Neuron (in vitro differentiated cells): ENCODE measurements around the gene MYMX.
A peak's percentile ranks its signal among the peaks of the same experiment; 100 is the strongest.

ENCODE experiments used
- H2AFZ ChIP-seq: one replicate; pipeline ENCODE4 v1.6.1; 2013; ENCODE audit warnings: low read depth, mild to moderate bottlenecking, inconsistent platforms, low read length, moderate library complexity
- H3K27me3 ChIP-seq: one replicate; pipeline ENCODE4 v1.6.1; 2013; ENCODE audit warnings: low read length; ENCODE audit not compliant: insufficient read depth
- H3K36me3 ChIP-seq: one replicate; pipeline ENCODE4 v1.6.1; 2013; ENCODE audit warnings: low read length; ENCODE audit not compliant: insufficient read depth
- H3K4me1 ChIP-seq: one replicate; pipeline ENCODE4 v1.6.1; 2013; ENCODE audit warnings: low read length; ENCODE audit not compliant: insufficient read depth
- H3K4me3 ChIP-seq: 2 replicates; pipeline ENCODE4 v1.5.1; 2013; ENCODE audit warnings: mild to moderate bottlenecking, low read length, moderate library complexity
- H3K9me3 ChIP-seq: one replicate; pipeline ENCODE4 v1.6.1; 2013; ENCODE audit warnings: low read length

The MYMX gene

DNA sequence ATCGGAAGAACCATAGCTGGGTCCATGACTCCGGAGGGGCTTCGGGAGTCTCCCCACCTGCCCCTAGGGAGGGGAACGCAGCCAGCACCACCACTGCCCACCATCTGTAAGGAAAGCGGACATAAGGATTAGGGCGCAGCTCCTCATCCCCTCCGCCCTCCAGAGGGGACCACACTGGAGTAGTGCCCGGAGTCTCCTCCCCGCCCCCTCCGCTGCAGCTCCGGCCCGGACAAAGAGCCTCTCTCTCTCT lies 40.0 kb downstream of the MYMX start:
- peaks cover 24% of the 10 kb centered on the region for H3K4me1 ChIP-seq
- H3K4me3 ChIP-seq, result peak overlapping the region; percentile 96
- H2AFZ ChIP-seq, result peak overlapping the region; percentile 55
- H3K9me3 ChIP-seq, result no peaks in the 10 kb centered on the region
- H3K27me3 ChIP-seq, result no peaks in the 10 kb centered on the region
- H3K36me3 ChIP-seq, result peaks cover 60% of the 10 kb centered on the region

DNA sequence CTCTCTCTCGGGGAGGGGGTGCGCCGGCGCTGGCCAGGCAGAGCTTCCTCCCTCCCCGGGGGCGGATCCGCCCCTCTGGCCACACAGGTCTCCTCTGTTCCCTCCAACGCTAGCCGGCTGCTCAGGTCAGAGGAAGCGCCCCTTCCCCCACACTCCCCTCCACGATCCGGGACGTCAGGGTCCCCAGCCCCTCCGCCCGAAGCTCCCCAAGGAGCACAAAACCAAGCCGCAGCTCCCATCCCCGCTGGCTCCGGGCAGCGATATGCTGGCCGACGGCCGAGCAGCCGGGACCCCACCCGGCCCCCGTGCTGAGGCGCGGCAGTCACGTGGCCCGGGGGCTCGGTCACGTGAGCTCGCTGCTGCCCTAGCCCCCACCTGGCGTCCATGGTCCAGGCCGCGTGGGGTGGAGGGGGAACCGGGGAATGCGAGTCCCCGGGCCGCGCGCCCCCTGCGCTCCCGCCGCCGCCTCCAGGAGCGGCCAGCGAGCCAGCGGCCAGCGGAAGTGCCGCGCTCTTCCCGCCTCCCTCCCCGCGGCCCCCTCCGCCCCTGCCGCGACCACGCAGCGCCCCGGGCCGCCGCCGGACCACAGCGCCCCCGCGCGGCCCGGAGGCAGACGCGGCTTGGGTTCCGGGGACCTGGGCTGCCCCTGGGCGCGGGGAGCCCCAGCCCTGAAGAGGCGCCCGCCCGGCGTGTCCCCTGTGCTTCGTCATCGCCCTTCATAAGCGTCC lies 40.5 kb downstream of the MYMX start, which contains the start of gene SLC35B2:
SLC35B2 (minus strand) TSS at position 504 of the 728 bp plus-strand sequence; CDS start at position 386, 118 bp downstream.
- H3K36me3 ChIP-seq, result peaks cover 55% of the 10 kb centered on the region
- H2AFZ ChIP-seq, result peak within 1 kb of the TSS; percentile 55

GRCh38 chr6:44257753-44258324 lies 41.1 kb downstream of the MYMX start:
- Histone ChIP-seq H3K27me3 (no peaks in the 10 kb centered on the region), H2AFZ (no peak overlapping the region), H3K4me1 (peaks cover 30% of the 10 kb centered on the region), H3K4me3 (peak overlapping the region; percentile 96), H3K9me3 (no peaks in the 10 kb centered on the region), H3K36me3 (peaks cover 49% of the 10 kb centered on the region)

More for the DNA sequence above, 40.5 kb downstream of the MYMX start, which contains the start of gene SLC35B2:
- no peaks in the 10 kb centered on the region for H3K27me3 ChIP-seq
- H3K9me3 ChIP-seq, result no peaks in the 10 kb centered on the region
- peak within 1 kb of the TSS; percentile 96 for H3K4me3 ChIP-seq
- H3K4me1 ChIP-seq, result peaks cover 26% of the 10 kb centered on the region

DNA sequence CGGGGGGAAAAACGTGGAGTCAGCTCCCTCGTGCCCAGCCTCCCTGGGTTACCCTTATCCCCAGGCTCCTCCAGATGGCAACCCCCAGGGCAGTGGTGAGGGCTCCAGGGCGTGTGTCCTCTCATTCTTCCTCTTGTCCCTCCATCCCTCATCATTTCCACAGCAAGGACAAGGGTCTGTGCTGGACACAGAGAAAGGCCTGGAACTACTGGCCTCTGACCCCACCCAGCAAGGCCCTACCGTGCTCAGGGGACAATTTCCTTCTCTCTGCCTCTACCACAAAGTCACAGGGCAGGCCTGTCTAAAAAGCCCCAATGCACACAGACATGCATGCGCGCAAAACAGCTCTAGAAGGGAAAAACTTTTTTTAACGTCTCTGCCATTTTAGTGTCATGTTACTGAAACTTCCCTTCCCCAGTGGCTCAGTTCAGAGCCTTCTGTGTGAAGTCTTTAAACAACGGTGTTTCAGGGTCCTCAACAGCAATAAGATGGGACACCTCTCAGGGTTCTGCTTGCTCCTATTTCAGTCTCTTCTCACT lies 41.7 kb downstream of the MYMX start:
- H2AFZ ChIP-seq, result no peak overlapping the region
- H3K4me3 ChIP-seq, result no peak overlapping the region
- H3K9me3 ChIP-seq, result no peaks in the 10 kb centered on the region
- H3K36me3 ChIP-seq, result peaks cover 44% of the 10 kb centered on the region
- no peaks in the 10 kb centered on the region for H3K27me3 ChIP-seq
- H3K4me1 ChIP-seq, result peaks cover 36% of the 10 kb centered on the region

GRCh38 chr6:44258921-44259320 lies 42.2 kb downstream of the MYMX start:
- H3K4me1 ChIP-seq, result peaks cover 41% of the 10 kb centered on the region
- no peak overlapping the region for H2AFZ ChIP-seq
- H3K36me3 ChIP-seq, result peaks cover 39% of the 10 kb centered on the region
- no peaks in the 10 kb centered on the region for H3K9me3 ChIP-seq
- no peak overlapping the region for H3K4me3 ChIP-seq
- no peaks in the 10 kb centered on the region for H3K27me3 ChIP-seq

GRCh38 chr6:44260011-44260410 lies 43.3 kb downstream of the MYMX start:
- Histone ChIP-seq H2AFZ (no peak overlapping the region), H3K4me1 (peaks cover 46% of the 10 kb centered on the region), H3K4me3 (no peak overlapping the region), H3K27me3 (no peaks in the 10 kb centered on the region), H3K36me3 (peaks cover 28% of the 10 kb centered on the region), H3K9me3 (no peaks in the 10 kb centered on the region)

DNA sequence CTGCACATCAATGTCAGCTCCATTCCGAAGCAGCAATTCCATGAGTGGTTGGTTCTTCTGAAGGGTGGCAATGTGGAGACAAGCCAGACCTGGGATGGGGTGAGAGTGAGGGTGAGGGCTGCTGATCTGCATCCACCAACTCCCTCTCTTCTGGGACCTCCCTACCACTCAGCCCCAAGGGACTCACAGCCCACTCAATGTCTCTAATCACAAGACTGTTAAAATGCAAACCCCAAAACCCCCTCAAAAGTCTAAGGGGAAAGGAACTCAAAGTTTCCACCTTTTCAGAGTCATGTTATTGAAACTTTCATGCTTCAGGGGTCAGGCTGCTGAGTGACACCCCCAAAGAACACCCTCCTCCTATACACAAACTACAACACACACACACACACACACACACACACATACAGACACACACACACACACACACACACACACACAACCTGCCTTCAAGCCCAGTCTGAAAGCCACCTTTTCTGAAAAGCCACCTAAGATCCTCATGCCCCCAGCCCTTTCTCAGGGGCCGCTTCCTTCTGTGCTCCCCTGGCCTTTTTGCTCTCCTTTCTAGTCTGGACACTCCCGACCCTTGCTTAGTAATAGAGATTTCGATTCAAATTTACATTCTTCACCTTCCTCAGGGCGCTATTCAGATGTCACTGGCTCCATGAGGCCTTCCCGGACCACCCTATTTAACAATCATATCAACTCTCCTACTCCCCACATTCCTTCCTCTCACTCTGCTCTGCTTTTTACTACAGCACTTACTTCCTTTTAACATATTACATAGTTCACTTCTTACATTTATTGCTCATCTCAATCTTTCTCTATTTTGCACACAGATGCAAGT lies 43.9 kb downstream of the MYMX start:
- Histone ChIP-seq H3K9me3 (no peaks in the 10 kb centered on the region), H3K36me3 (peaks cover 22% of the 10 kb centered on the region), H2AFZ (no peak overlapping the region), H3K27me3 (no peaks in the 10 kb centered on the region), H3K4me1 (peaks cover 42% of the 10 kb centered on the region), H3K4me3 (no peak overlapping the region)

GRCh38 chr6:44261581-44261980 lies 44.9 kb downstream of the MYMX start:
- H3K9me3 ChIP-seq, result no peaks in the 10 kb centered on the region
- no peak overlapping the region for H2AFZ ChIP-seq
- H3K27me3 ChIP-seq, result no peaks in the 10 kb centered on the region
- H3K4me1 ChIP-seq, result peaks cover 33% of the 10 kb centered on the region
- H3K36me3 ChIP-seq, result peaks cover 18% of the 10 kb centered on the region
- H3K4me3 ChIP-seq, result no peak overlapping the region

GRCh38 chr6:44262467-44263353 lies 46.0 kb downstream of the MYMX start:
- H3K36me3 ChIP-seq, result peaks cover 18% of the 10 kb centered on the region
- peaks cover 40% of the 10 kb centered on the region for H3K4me1 ChIP-seq
- H3K4me3 ChIP-seq, result no peak overlapping the region
- H3K9me3 ChIP-seq, result no peaks in the 10 kb centered on the region
- no peak overlapping the region for H2AFZ ChIP-seq
- no peaks in the 10 kb centered on the region for H3K27me3 ChIP-seq

- Histone ChIP-seq H2AFZ (no peak overlapping the region), H3K4me1 (peaks cover 43% of the 10 kb centered on the region), H3K9me3 (no peaks in the 10 kb centered on the region), H3K4me3 (peak overlapping the region; percentile 78), H3K36me3 (peaks cover 16% of the 10 kb centered on the region), H3K27me3 (no peaks in the 10 kb centered on the region)
Observed at GRCh38 chr6:44263354-44264100, 46.8 kb downstream of the MYMX start.

DNA sequence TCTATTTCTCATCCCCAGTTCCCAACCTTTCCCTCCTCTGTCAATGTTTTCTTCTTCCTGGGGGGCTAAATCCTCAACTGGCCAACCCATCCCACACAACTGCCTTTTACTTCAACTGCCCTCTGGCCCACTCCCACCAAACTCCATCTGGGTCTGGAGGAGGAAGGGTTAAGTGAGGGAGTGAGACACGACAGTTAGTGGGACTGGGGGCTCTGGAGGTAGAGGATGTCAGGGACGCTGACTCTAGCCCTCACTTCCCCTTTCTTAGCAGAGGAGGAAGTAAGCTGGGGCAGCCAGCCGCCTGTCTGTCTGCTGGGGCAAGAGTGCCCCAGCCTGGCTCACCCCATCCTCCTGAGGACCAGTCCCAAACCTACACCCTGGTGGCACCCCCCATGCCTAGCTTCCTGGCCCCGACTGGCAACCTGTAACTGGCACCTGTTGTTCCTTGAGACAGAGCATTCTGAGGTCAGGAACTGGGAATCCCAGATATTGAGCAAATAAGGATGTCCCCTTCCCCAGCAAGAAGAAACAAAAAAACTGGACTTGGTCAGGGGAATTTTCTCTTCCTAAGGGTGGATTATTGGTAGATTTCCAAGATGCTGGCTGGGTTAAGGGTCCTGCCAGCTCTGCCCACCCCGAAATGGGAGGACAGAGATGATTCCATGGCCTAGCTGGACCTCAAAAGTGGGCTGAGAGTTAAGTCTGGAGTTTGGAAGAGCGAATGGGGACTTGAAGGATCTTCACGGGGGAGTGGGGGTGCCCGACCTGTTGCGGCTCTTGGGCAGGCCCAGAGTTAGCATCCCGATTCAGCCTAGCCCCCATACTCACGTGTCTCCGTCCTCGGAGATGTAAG lies 47.7 kb downstream of the MYMX start:
- H3K4me1 ChIP-seq, result peaks cover 52% of the 10 kb centered on the region
- H2AFZ ChIP-seq, result peak overlapping the region; percentile 66
- peak overlapping the region; percentile 78 for H3K4me3 ChIP-seq
- H3K9me3 ChIP-seq, result no peaks in the 10 kb centered on the region
- H3K36me3 ChIP-seq, result peaks cover 10% of the 10 kb centered on the region
- no peaks in the 10 kb centered on the region for H3K27me3 ChIP-seq
